Measurements from ENCODE around the gene RCAN1. TPM values are rescaled to one million over a fixed set of nuclear protein-coding genes. Genes with fewer than 3 reads are reported as not detected.
"Not testable (repeated sequence)": the region's sequence is repeated elsewhere in the genome, so short reads cannot be mapped to it uniquely, and the experiment has no call there.

The RCAN1 gene
- total and polyA plus RNA-seq, 2 of the 8 experiments (the other 6 are each of a cell fraction or from before 2014, with no cell fraction given), result 1.7 to 6.4 TPM

GRCh38 chr21:34609244-34609932 is 5.5 kb downstream of the RCAN1 start (continued):
- no peak for TF ChIP-seq RBBP5 (IDR thresholded peaks at IDR 0.05; ENCODE audit: borderline replicate concordance, low read depth, low read length)
- TF ChIP-seq HDAC6 (IDR thresholded peaks at IDR 0.05; ENCODE audit: low read depth, low read length), result no peak
- no peak for TF ChIP-seq BCL11A (IDR thresholded peaks at IDR 0.05; ENCODE audit: low read depth in 2 of 2, low read length in 2 of 2)
- no peak for TF ChIP-seq RFX5 (IDR thresholded peaks at IDR 0.05; ENCODE audit: borderline replicate concordance, low read depth, low read length)
- no peak for TF ChIP-seq POLR2AphosphoS5 (IDR thresholded peaks at IDR 0.05; ENCODE audit: low read depth, low read length)
- TF ChIP-seq GABPA (IDR thresholded peaks at IDR 0.05; ENCODE audit: borderline replicate concordance, insufficient read depth, low read length), result no peak

DNA sequence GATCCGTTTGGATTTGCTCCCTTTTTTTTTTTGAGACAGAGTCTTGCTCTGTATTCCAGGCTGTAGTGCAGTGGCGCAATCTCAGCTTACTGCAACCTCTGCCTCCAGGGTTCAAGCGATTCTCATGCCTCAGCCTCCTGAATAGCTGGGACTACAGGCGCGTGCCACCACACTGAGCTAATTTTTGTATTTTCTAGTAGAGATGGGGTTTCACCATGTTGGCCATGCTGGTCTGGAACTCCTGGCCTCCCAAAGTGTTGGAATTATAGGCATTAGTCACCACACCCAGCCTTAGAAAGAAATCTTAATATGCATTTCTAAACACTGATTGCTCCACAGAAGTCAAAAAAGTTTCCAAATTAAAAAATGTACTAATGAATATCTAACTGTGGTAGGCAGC is 7.5 kb downstream of the RCAN1 start:
- FAIRE-seq, result not testable (repeated sequence)

More for the DNA sequence above, 7.5 kb downstream of the RCAN1 start:
- H3K4me2 ChIP-seq (ENCODE audit: insufficient read depth in 1 of 2, low read depth in 2 of 2, low read length in 2 of 2); H3K23me2 ChIP-seq (ENCODE audit: low read depth, low read length); H3K4me3 ChIP-seq (ENCODE audit: extremely low read depth in 1 of 4, insufficient read depth in 2 of 4, low read depth in 3 of 4, low read length in 4 of 4); POLR2A ChIA-PET (ENCODE audit: partially characterized antibody); H3K9ac ChIP-seq (replicated peaks in 1 of 4; ENCODE audit: extremely low read depth in 1 of 4, low read depth in 3 of 4, low read length in 3 of 4); H4K20me1 ChIP-seq (replicated peaks in 1 of 2; ENCODE audit: control insufficient read depth in 1 of 2, insufficient read depth in 2 of 2, low read length in 2 of 2); H4K5ac ChIP-seq (ENCODE audit: insufficient read length, low read depth, low read length); H3K23ac ChIP-seq (ENCODE audit: insufficient read length); H3K4me1 ChIP-seq (replicated peaks in 1 of 4; ENCODE audit: control insufficient read depth in 3 of 4, insufficient read depth in 4 of 4, low read length in 3 of 4); H2AK5ac ChIP-seq (ENCODE audit: low read depth, low read length); H4K8ac ChIP-seq (ENCODE audit: extremely low read depth, insufficient read depth, low read length); H3K79me1 ChIP-seq (ENCODE audit: low read depth, low read length); H2AFZ ChIP-seq (ENCODE audit: low read length); H3K27me3 ChIP-seq (replicated peaks in 1 of 4; ENCODE audit: control insufficient read depth in 3 of 4, extremely low read depth in 1 of 4, insufficient read depth in 3 of 4, low read length in 3 of 4); H2BK5ac ChIP-seq (ENCODE audit: low read depth, low read length); H3K56ac ChIP-seq (replicated peaks; ENCODE audit: insufficient read length, low read depth, low read length); H3K4ac ChIP-seq (replicated peaks; ENCODE audit: insufficient read length, low read depth, low read length); H3K14ac ChIP-seq (ENCODE audit: insufficient read length); H4K91ac ChIP-seq (replicated peaks; ENCODE audit: insufficient read length, low read length); H3K18ac ChIP-seq (ENCODE audit: extremely low read depth, low read length); DNase-seq (ENCODE audit: low read depth in 1 of 2, low spot score in 2 of 2); H2BK12ac ChIP-seq (ENCODE audit: low read depth, low read length); H2BK15ac ChIP-seq (ENCODE audit: low read length); H3K36me3 ChIP-seq (ENCODE audit: control insufficient read depth in 2 of 4, insufficient read depth in 4 of 4, low read length in 3 of 4); H3K79me2 ChIP-seq (ENCODE audit: control insufficient read depth in 1 of 2, insufficient read depth in 2 of 2, low read length in 2 of 2); H3K27ac ChIP-seq (ENCODE audit: low read depth, low read length); H3K9me3 ChIP-seq (ENCODE audit: insufficient read depth in 2 of 2, low read depth in 1 of 2, low read length in 1 of 2); H2BK20ac ChIP-seq (ENCODE audit: low read length); H2BK120ac ChIP-seq (replicated peaks; ENCODE audit: low read depth, low read length): not testable (repeated sequence)
- CTCF ChIA-PET (ENCODE audit: partially characterized antibody), result interaction anchor here (0.8 to 2.0 kb wide), 7 partner anchors 11 to 240 kb away, joined by 3 to 8 read pairs (median 4); no protein-coding TSS in a partner anchor
- WGBS, 2 experiments (ENCODE audit: extremely low coverage in 1 of 2, insufficient coverage in 1 of 2, insufficient read length in 1 of 2, insufficient replicate concordance in 2 of 2, low coverage in 1 of 2, low lambda C conversion rate in 2 of 2, missing lambda C conversion rate in 1 of 2), result 93% methylated on average over 5 of the region's 5 CpGs; no CpG with 5 or more reads in 1 of the 2 experiments
